HCT116 (cell line): ENCODE measurements around the gene BEND3. TPM values are rescaled to one million over a fixed set of nuclear protein-coding genes. Genes with fewer than 3 reads are reported as not detected.

Experiments
- ATAC-seq: fragments of 200-7000 bp; cut with Tn5 transposase; 2 replicates; pipeline ENCODE4 v1.9.1; 2020; ENCODE audit warnings: mild to moderate bottlenecking, moderate library complexity
- BruUV-seq: library from RNA; stranded (reverse); fragments of 400-500 nt; replicated peaks from 2 replicates; lab custom pipeline; 2021; lab: Mats Ljungman, UMichigan
- CTCF ChIA-PET: fragments of 300-600 bp; sonication (Branson Sonifier 250); formaldehyde crosslinking; loops from one replicate; lab custom pipeline; 2021; ENCODE audit warnings: antibody characterized with exemption; lab: Charles Lee
- POLR2A ChIA-PET: fragments of 300-600, 350-600 bp; sonication (Branson Sonifier 250); formaldehyde crosslinking; loops from one replicate; lab custom pipeline; 2021; ENCODE audit warnings: antibody characterized with exemption; lab: Charles Lee
- RAD21 ChIA-PET, 2 experiments: fragments of 300-600 bp; sonication (Branson Sonifier 250); formaldehyde crosslinking; loops; one replicate each; lab custom pipeline; 2023; ENCODE audit warnings: low total read pairs in 2 of 2; ENCODE audit not compliant: uncharacterized antibody in 2 of 2, unreplicated experiment in 2 of 2, low non-redundant PET in 1 of 2; lab: Charles Lee
- DNase-seq: peaks from one replicate; pipeline ENCODE4 v3.0.0-alpha.2; 2010; ENCODE audit warnings: low read depth, low spot score
- H2AFZ ChIP-seq: fragments of 200-600 bp; shearing (Covaris generic), sonication (generic); 2 replicates; pipeline ENCODE4 v1.6.1; 2017; ENCODE audit warnings: low read depth, mixed run types, mixed read lengths, antibody characterized with exemption, low read length; ENCODE audit not compliant: poor library complexity, severe bottlenecking
- H3K27ac ChIP-seq: 2 replicates; pipeline ENCODE4 v1.5.1; 2012; ENCODE audit warnings: low read depth, low read length
- H3K27me3 ChIP-seq: fragments of 200-600 bp; sonication (generic); 2 replicates; pipeline ENCODE4 v1.6.1; 2016; ENCODE audit warnings: mixed run types, low read length, mixed read lengths; ENCODE audit not compliant: insufficient read depth
- H3K36me3 ChIP-seq, 2 experiments: fragments of 200-500 bp in 1 of 2; fragments of 200-600 bp in 1 of 2; sonication (Bioruptor generic) in 1 of 2; sonication (generic) in 1 of 2; 2 replicates each; pipeline versions ENCODE4 v1.5.1 to v1.6.1; 2014 to 2016; ENCODE audit warnings: low read length in 2 of 2, inconsistent platforms in 1 of 2, mixed read lengths in 1 of 2, mixed run types in 1 of 2; ENCODE audit not compliant: insufficient read depth in 2 of 2, control insufficient read depth in 1 of 2
- H3K4me1 ChIP-seq, 2 experiments: fragments of 200-600 bp in 1 of 2; sonication (generic) in 1 of 2; 2 replicates each; pipeline versions ENCODE4 v1.5.1 to v1.6.1; 2012 to 2017; ENCODE audit warnings: low read length in 2 of 2, inconsistent platforms in 1 of 2, mild to moderate bottlenecking in 1 of 2, mixed read lengths in 1 of 2, mixed run types in 1 of 2, moderate library complexity in 1 of 2; ENCODE audit not compliant: insufficient read depth in 2 of 2, control insufficient read depth in 1 of 2
- H3K4me2 ChIP-seq: fragments of 200-600 bp; sonication (generic); 2 replicates; pipeline ENCODE4 v1.6.1; 2017; ENCODE audit warnings: mixed run types, low read length, mixed read lengths
- H3K4me3 ChIP-seq, 2 experiments: fragments of 200-600 bp in 1 of 2; sonication (generic) in 1 of 2; replicated peaks in 1 of 2; 2 replicates each; pipeline ENCODE4 v1.5.1; 2011 to 2016; ENCODE audit warnings: low read length in 2 of 2, control low read depth in 1 of 2, low read depth in 1 of 2, mild to moderate bottlenecking in 1 of 2, mixed read lengths in 1 of 2, mixed run types in 1 of 2
- H3K79me2 ChIP-seq: fragments of 200-600 bp; sonication (generic); 2 replicates; pipeline ENCODE4 v1.6.1; 2017; ENCODE audit warnings: mild to moderate bottlenecking, mixed run types, low read length, moderate library complexity, mixed read lengths; ENCODE audit not compliant: insufficient read depth
- H3K9ac ChIP-seq: fragments of 200-600 bp; sonication (generic); 2 replicates; pipeline ENCODE4 v1.6.1; 2016; ENCODE audit warnings: low read length, mixed read lengths
- H3K9me2 ChIP-seq: fragments of 200-600 bp; sonication (generic), shearing (Covaris generic); 2 replicates; pipeline ENCODE4 v1.6.1; 2017; ENCODE audit warnings: mixed run types, mild to moderate bottlenecking, moderate library complexity; ENCODE audit not compliant: insufficient read depth
- H3K9me3 ChIP-seq, 2 experiments: fragments of 200-500 bp in 1 of 2; fragments of 200-600 bp in 1 of 2; sonication (Bioruptor generic) in 1 of 2; sonication (generic) in 1 of 2; 2 replicates each; pipeline ENCODE4 v1.6.1; 2014 to 2017; ENCODE audit warnings: low read length in 2 of 2, mixed read lengths in 2 of 2, inconsistent platforms in 1 of 2, low read depth in 1 of 2, mild to moderate bottlenecking in 1 of 2, mixed run types in 1 of 2, moderate library complexity in 1 of 2; ENCODE audit not compliant: control insufficient read depth in 1 of 2, insufficient read depth in 1 of 2
- H4K20me1 ChIP-seq: fragments of 200-600 bp; sonication (generic), shearing (Covaris generic); 2 replicates; pipeline ENCODE4 v1.6.1; 2017; ENCODE audit warnings: mixed run types, mild to moderate bottlenecking, moderate library complexity; ENCODE audit not compliant: insufficient read depth
- CBX3 ChIP-seq: IDR thresholded peaks from 2 replicates; pipeline ENCODE4 v1.6.1; 2012; ENCODE audit warnings: low read depth
- CEBPB ChIP-seq: IDR thresholded peaks from 2 replicates; pipeline ENCODE4 v1.6.1; 2012; ENCODE audit warnings: low read depth
- EGR1 ChIP-seq: IDR thresholded peaks from 2 replicates; pipeline ENCODE4 v1.6.1; 2012; ENCODE audit warnings: low read depth
- ELF1 ChIP-seq: IDR thresholded peaks from 2 replicates; pipeline ENCODE4 v1.6.1; 2012; ENCODE audit warnings: low read depth, borderline replicate concordance
- EZH2phosphoT487 ChIP-seq: fragments of 200-600 bp; IDR thresholded peaks from 2 replicates; pipeline ENCODE4 v1.6.1; 2018; ENCODE audit warnings: antibody characterized with exemption, borderline replicate concordance
- FOSL1 ChIP-seq: IDR thresholded peaks from 2 replicates; pipeline ENCODE4 v1.6.1; 2012; ENCODE audit warnings: low read depth
- JUND ChIP-seq: IDR thresholded peaks from 2 replicates; pipeline ENCODE4 v1.6.1; 2012
- POLR2A ChIP-seq: IDR thresholded peaks from 2 replicates; pipeline ENCODE4 v1.7.0; 2011; ENCODE audit warnings: borderline replicate concordance; ENCODE audit not compliant: insufficient read depth, insufficient read length; ENCODE audit errors: extremely low read depth
- POLR2AphosphoS5 ChIP-seq: IDR thresholded peaks from 2 replicates; pipeline ENCODE4 v1.6.1; 2011; ENCODE audit warnings: mild to moderate bottlenecking, low read depth, low read length, moderate library complexity
- RAD21 ChIP-seq: IDR thresholded peaks from 2 replicates; pipeline ENCODE4 v1.6.1; 2012; ENCODE audit warnings: low read depth, mild to moderate bottlenecking
- SIN3A ChIP-seq: IDR thresholded peaks from 2 replicates; pipeline ENCODE4 v1.6.1; 2012; ENCODE audit warnings: low read depth
- YY1 ChIP-seq: IDR thresholded peaks from 2 replicates; pipeline ENCODE4 v1.6.1; 2011; ENCODE audit warnings: low read length, low read depth, moderate library complexity, mild to moderate bottlenecking; ENCODE audit not compliant: insufficient replicate concordance; ENCODE audit errors: extremely low read depth
- ZFX ChIP-seq: fragments of 450-650 bp; IDR thresholded peaks from 2 replicates; pipeline ENCODE4 v1.6.1; 2017
- ZNF274 ChIP-seq: fragments of 200-500 bp; sonication (Bioruptor generic); IDR thresholded peaks from 2 replicates; pipeline ENCODE4 v1.6.1; 2014; ENCODE audit warnings: mild to moderate bottlenecking, low read depth, low read length, inconsistent platforms
- intact Hi-C: fragments of 100-400 bp; cut with micrococcal nuclease; formaldehyde crosslinking; loops from 2 replicates; pipeline ENCODE4 v1.10.0; 2022
- total RNA-seq: library from RNA; stranded (reverse); gene quantifications from one replicate; pipeline ENCODE4 v1.2.1, GENCODE V29; 2021; ENCODE audit not compliant: unreplicated experiment
- TF ChIP-seq, protein P1 (sequence below), 3 experiments: fragments of 200-600 bp in 1 of 3; sonication (generic) in 1 of 3; IDR thresholded peaks in 2 of 3; conservative IDR thresholded peaks in 1 of 3; 2 replicates each; pipeline ENCODE4 v1.5.1; 2012 to 2017; ENCODE audit warnings: low read depth in 2 of 3, low read length in 2 of 3, antibody characterized with exemption in 1 of 3, borderline replicate concordance in 1 of 3, control low read depth in 1 of 3, mild to moderate bottlenecking in 1 of 3, mixed read lengths in 1 of 3, mixed run types in 1 of 3, moderate library complexity in 1 of 3; ENCODE audit not compliant: insufficient read depth in 1 of 3
- TF ChIP-seq, protein P2 (sequence below): IDR thresholded peaks from 2 replicates; pipeline ENCODE4 v1.6.1; 2012
- TF ChIP-seq, protein P3 (sequence below): IDR thresholded peaks from 2 replicates; pipeline ENCODE4 v1.6.1; 2011; ENCODE audit warnings: mild to moderate bottlenecking, low read length, moderate library complexity; ENCODE audit not compliant: insufficient replicate concordance; ENCODE audit errors: extremely low read depth

Gene BEND3
- total RNA-seq, 1 experiment from 2014 or later: 6.3 TPM

DNA sequence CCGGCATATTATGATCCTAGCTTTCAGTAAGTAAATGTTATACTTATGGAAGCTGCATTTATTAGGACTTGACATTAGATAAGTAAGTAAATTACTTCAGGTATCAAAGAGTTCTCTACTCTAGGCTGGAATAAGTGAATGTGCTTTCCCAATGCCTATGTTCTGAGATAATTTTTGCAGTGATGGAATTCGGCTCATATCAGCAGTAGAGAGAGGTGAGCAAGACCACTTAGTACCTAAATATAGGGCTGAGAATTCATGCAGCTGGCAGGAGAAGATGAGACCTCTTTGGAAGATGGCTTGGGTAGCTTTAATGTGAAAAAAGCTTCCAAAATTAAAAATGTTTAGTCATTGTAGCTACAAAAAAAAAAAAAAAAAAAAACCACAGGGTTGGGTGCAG lies 13.3 kb upstream of the BEND3 start (continued):
- TF ChIP-seq, protein P1, sequence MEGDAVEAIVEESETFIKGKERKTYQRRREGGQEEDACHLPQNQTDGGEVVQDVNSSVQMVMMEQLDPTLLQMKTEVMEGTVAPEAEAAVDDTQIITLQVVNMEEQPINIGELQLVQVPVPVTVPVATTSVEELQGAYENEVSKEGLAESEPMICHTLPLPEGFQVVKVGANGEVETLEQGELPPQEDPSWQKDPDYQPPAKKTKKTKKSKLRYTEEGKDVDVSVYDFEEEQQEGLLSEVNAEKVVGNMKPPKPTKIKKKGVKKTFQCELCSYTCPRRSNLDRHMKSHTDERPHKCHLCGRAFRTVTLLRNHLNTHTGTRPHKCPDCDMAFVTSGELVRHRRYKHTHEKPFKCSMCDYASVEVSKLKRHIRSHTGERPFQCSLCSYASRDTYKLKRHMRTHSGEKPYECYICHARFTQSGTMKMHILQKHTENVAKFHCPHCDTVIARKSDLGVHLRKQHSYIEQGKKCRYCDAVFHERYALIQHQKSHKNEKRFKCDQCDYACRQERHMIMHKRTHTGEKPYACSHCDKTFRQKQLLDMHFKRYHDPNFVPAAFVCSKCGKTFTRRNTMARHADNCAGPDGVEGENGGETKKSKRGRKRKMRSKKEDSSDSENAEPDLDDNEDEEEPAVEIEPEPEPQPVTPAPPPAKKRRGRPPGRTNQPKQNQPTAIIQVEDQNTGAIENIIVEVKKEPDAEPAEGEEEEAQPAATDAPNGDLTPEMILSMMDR (IDR thresholded peaks at IDR 0.05 in 2 of 3, conservative IDR thresholded peaks at IDR 0.05 in 1 of 3; ENCODE audit: borderline replicate concordance in 1 of 3, insufficient read depth in 1 of 3, low read depth in 2 of 3, low read length in 2 of 3): no peak
- TF ChIP-seq JUND: no peak
- TF ChIP-seq EZH2phosphoT487: no peak
- TF ChIP-seq SIN3A: no peak
- no peak for TF ChIP-seq EGR1
- TF ChIP-seq, protein P2, sequence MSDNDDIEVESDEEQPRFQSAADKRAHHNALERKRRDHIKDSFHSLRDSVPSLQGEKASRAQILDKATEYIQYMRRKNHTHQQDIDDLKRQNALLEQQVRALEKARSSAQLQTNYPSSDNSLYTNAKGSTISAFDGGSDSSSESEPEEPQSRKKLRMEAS: no peak
- TF ChIP-seq ZNF274: no peak
- TF ChIP-seq RAD21: no peak

DNA sequence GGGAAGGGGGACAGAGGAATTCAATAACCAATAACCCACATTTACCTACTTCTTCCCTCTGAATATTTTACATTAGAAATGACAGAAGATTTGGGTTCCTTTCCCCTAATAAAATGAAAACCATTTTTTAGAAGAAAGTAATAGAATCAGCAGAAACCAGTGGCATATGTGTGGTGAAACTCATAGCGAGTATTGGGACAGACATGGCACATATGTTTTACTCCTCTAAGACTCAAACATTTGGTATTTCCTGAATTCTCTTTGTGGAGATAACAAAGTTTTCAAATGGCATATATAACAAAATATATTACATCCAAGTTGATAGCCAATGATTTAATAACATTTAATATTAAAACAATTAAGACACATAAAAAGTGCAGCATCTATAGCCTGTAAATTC lies 12.9 kb upstream of the BEND3 start:
- H3K9me2 ChIP-seq: no peaks in the 10 kb centered on the region
- CTCF ChIA-PET: no interaction called here
- no peak overlapping the region for H3K4me2 ChIP-seq
- no peak overlapping the region for H3K27ac ChIP-seq
- DNase-seq (no peak), ATAC-seq (no peak)
- intact Hi-C loops: no loop called here
- POLR2A ChIA-PET: interaction anchor here (0.7 kb wide), 1 partner anchor 641 kb away, joined by 3 read pairs; no protein-coding TSS in a partner anchor
- no peaks in the 10 kb centered on the region for H3K79me2 ChIP-seq
- no peaks in the 10 kb centered on the region for H3K4me1 ChIP-seq
- H3K36me3 ChIP-seq: no peaks in the 10 kb centered on the region
- no peaks in the 10 kb centered on the region for H4K20me1 ChIP-seq
- no peaks in the 10 kb centered on the region for H3K27me3 ChIP-seq
- no peaks in the 10 kb centered on the region for H3K9me3 ChIP-seq
- RAD21 ChIA-PET: no interaction called here
- no peak for TF ChIP-seq POLR2AphosphoS5
- no peak for TF ChIP-seq EZH2phosphoT487
- no peak for TF ChIP-seq ELF1
- no peak for TF ChIP-seq EGR1
- no peak for TF ChIP-seq ZFX
- TF ChIP-seq, protein P3, sequence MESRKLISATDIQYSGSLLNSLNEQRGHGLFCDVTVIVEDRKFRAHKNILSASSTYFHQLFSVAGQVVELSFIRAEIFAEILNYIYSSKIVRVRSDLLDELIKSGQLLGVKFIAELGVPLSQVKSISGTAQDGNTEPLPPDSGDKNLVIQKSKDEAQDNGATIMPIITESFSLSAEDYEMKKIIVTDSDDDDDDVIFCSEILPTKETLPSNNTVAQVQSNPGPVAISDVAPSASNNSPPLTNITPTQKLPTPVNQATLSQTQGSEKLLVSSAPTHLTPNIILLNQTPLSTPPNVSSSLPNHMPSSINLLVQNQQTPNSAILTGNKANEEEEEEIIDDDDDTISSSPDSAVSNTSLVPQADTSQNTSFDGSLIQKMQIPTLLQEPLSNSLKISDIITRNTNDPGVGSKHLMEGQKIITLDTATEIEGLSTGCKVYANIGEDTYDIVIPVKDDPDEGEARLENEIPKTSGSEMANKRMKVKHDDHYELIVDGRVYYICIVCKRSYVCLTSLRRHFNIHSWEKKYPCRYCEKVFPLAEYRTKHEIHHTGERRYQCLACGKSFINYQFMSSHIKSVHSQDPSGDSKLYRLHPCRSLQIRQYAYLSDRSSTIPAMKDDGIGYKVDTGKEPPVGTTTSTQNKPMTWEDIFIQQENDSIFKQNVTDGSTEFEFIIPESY: no peak
- no peak for TF ChIP-seq CEBPB
- TF ChIP-seq JUND: no peak
- no peak for TF ChIP-seq YY1
- TF ChIP-seq SIN3A: no peak
- TF ChIP-seq, protein P1 (IDR thresholded peaks at IDR 0.05 in 2 of 3, conservative IDR thresholded peaks at IDR 0.05 in 1 of 3; ENCODE audit: borderline replicate concordance in 1 of 3, insufficient read depth in 1 of 3, low read depth in 2 of 3, low read length in 2 of 3): no peak
- no peak for TF ChIP-seq POLR2A
- TF ChIP-seq RAD21: no peak
- TF ChIP-seq, protein P2: no peak
- TF ChIP-seq FOSL1: no peak
- no peak for TF ChIP-seq CBX3
- H3K4me3 ChIP-seq: no peak overlapping the region
- no peak overlapping the region for H2AFZ ChIP-seq
- BruUV-seq: no TSS peak
- H3K9ac ChIP-seq: no peak overlapping the region
